Body of pancreas (tissue), 4 donors: Measurements from ENCODE around the gene TENM3.

Source experiments
- POLR2A ChIP-seq, 3 donors: fragments of 450-650 bp; IDR thresholded peaks; one replicate each; pipeline ENCODE4 v1.6.1; 2016; ENCODE audit warnings: antibody characterized with exemption in 3 of 3, mild to moderate bottlenecking in 2 of 3
- TF ChIP-seq, protein P1 (sequence below), 7 experiments: fragments of 450-650 bp in 4 of 7; fragments of 200-600 bp in 3 of 7; sonication (generic) in 3 of 7; IDR thresholded peaks; one replicate each; pipeline ENCODE4 v1.5.1; 2016 to 2019; ENCODE audit warnings: antibody characterized with exemption in 7 of 7

DNA sequence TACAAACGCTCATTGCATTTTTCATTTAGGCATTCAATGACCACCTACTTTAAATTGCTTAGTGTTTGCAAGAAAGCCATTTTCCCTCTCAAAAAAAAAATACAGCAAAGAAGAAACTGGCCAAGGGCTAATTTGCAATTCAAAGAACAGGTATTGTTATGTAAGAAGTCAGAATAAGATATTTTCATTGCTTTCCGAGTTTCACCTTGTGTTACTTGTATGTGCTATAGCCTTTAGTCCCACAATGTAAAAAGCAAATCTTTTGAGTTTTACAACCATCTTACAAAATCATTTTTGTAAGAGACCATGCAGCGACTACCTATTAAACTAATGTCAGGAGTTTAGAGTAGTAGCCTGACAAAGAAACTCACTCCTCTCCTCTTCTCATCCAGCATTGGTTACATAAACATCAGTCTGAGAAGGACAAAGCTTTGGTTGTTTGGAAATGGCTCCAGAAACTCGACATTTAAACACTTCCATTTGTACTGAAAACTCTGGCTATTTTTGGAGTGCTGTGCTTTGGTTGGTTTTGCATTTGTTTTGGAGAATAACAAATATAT is 15.3 kb downstream of the TENM3 start:
- no peak for TF ChIP-seq POLR2A (IDR thresholded peaks at IDR 0.05)
- TF ChIP-seq, protein P1, sequence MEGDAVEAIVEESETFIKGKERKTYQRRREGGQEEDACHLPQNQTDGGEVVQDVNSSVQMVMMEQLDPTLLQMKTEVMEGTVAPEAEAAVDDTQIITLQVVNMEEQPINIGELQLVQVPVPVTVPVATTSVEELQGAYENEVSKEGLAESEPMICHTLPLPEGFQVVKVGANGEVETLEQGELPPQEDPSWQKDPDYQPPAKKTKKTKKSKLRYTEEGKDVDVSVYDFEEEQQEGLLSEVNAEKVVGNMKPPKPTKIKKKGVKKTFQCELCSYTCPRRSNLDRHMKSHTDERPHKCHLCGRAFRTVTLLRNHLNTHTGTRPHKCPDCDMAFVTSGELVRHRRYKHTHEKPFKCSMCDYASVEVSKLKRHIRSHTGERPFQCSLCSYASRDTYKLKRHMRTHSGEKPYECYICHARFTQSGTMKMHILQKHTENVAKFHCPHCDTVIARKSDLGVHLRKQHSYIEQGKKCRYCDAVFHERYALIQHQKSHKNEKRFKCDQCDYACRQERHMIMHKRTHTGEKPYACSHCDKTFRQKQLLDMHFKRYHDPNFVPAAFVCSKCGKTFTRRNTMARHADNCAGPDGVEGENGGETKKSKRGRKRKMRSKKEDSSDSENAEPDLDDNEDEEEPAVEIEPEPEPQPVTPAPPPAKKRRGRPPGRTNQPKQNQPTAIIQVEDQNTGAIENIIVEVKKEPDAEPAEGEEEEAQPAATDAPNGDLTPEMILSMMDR (IDR thresholded peaks at IDR 0.05): no peak
